Measurements from ENCODE around the gene CBARP. TPM values are rescaled to one million over a fixed set of nuclear protein-coding genes. Genes with fewer than 3 reads are reported as not detected.

CBARP gene
- total and polyA plus RNA-seq, 2 of the 4 experiments (the other 2 are of a cell fraction) = 0.18 to 3.9 TPM

- dilution Hi-C loops (cut with HindIII; ENCODE audit: low sequenced_read_pairs, unreplicated experiment) = no loop called here
- Histone ChIP-seq H3K4me1 (ENCODE audit: control insufficient read depth, insufficient read depth, low read length) (peaks cover 35% of the 10 kb centered on the region), H2AK5ac (ENCODE audit: low read depth, low read length) (peak overlapping the region; percentile 89), H4K5ac (ENCODE audit: low read depth, low read length) (peak overlapping the region; percentile 59; the same call in 1 of the 2 replicates), H3K27me3 (ENCODE audit: control insufficient read depth, insufficient read depth, low read length) (no peaks in the 10 kb centered on the region), H2BK15ac (ENCODE audit: low read depth, low read length) (no peak overlapping the region), H3K9me1 (ENCODE audit: insufficient read depth, low read length) (no peaks in the 10 kb centered on the region), H2BK120ac (ENCODE audit: low read depth, low read length) (peak overlapping the region; percentile 94), H2AFZ (replicated peaks; ENCODE audit: low read length, poor library complexity) (peak overlapping the region; percentile 65), H3K27ac (ENCODE audit: insufficient read depth, low read length) (peak overlapping the region; percentile 99), H2BK5ac (ENCODE audit: low read depth, low read length, poor library complexity, severe bottlenecking) (peak overlapping the region; percentile 99), H3K18ac (ENCODE audit: low read depth, low read length) (peak overlapping the region; percentile 91), H3K14ac (replicated peaks; ENCODE audit: low read depth, low read length) (peak overlapping the region; percentile 82), H2AK9ac (replicated peaks; ENCODE audit: low read depth, low read length, poor library complexity) (peak overlapping the region; percentile 99), H3K4me3 (ENCODE audit: insufficient read depth, low read depth, low read length) (peak overlapping the region; percentile 94), H3K9me3 (ENCODE audit: control insufficient read depth, insufficient read depth, low read length) (no peaks in the 10 kb centered on the region), H3K36me3 (ENCODE audit: control insufficient read depth, insufficient read depth, low read length) (peaks cover 64% of the 10 kb centered on the region), H3K4ac (ENCODE audit: low read depth, low read length) (peak overlapping the region; percentile 98), H4K8ac (ENCODE audit: low read depth in 2 of 2, low read length in 2 of 2) (peak overlapping the region; percentile 80 to 92), H4K20me1 (ENCODE audit: insufficient read depth, low read length) (peaks cover 87% of the 10 kb centered on the region), H2BK20ac (ENCODE audit: low read depth, low read length) (peak overlapping the region; percentile 64; the same call in 1 of the 2 replicates), H3K23ac (ENCODE audit: low read depth, low read length) (peak overlapping the region; percentile 97; the same call in 1 of the 2 replicates), H3K4me2 (ENCODE audit: low read depth, low read length) (peak overlapping the region; percentile 82), H3K56ac (ENCODE audit: extremely low read depth, insufficient read depth, low read length) (peak overlapping the region; percentile 86), H3K9ac (ENCODE audit: low read depth, low read length) (peak overlapping the region; percentile 97), H4K91ac (ENCODE audit: insufficient read depth, low read depth, low read length) (peak overlapping the region; percentile 97), H3K79me1 (ENCODE audit: low read depth in 1 of 2, low read length in 2 of 2) (peaks cover 0 to 35% of the 10 kb centered on the region in 2 experiments; a peak in 2 of 4 replicates)
- ChIA-PET POLR2A (ENCODE audit: unreplicated experiment) (interaction anchor here (0.6 to 1.6 kb wide), 6 partner anchors 9 to 87 kb away, joined by 3 to 28 read pairs (median 4); partner anchors contain the start of gene CIRBP), CTCF (interaction anchor here (0.9 to 1.6 kb wide), 3 partner anchors 9 to 131 kb away, joined by 3 to 11 read pairs (median 7); no protein-coding TSS in a partner anchor)
- in situ Hi-C loops (cut with MboI; ENCODE audit: low sequenced_read_pairs) = no loop called here
- no TSS peak for BruUV-seq (replicated peaks)
- no CpG with 5 or more reads among the region's 26 CpGs for WGBS, 2 experiments (ENCODE audit: extremely low coverage in 2 of 2, insufficient read length in 1 of 2)
- TF ChIP-seq RCOR1 (IDR thresholded peaks at IDR 0.05; ENCODE audit: insufficient replicate concordance, low read length) (no peak), USF2 (IDR thresholded peaks at IDR 0.05; ENCODE audit: low read depth, low read length) (no peak), ELK1 (IDR thresholded peaks at IDR 0.05; ENCODE audit: borderline replicate concordance, low read depth, low read length) (no peak), NFE2L2 (IDR thresholded peaks at IDR 0.05; ENCODE audit: low read depth, low read length) (peak; percentile 14; the same call in 1 of the 2 replicates), FOS (IDR thresholded peaks at IDR 0.05; ENCODE audit: low read depth, low read length) (peak; percentile 69; the same call in 1 of the 2 replicates), CHD1 (IDR thresholded peaks at IDR 0.05; ENCODE audit: low read depth, low read length) (no peak), BHLHE40 (IDR thresholded peaks at IDR 0.05; ENCODE audit: low read depth, low read length) (no peak), POLR2A (IDR thresholded peaks at IDR 0.05; ENCODE audit: low read depth, low read length) (peak; percentile 10; the same call in 1 of the 2 replicates), SMC3 (IDR thresholded peaks at IDR 0.05; ENCODE audit: low read depth, low read length) (no peak), MAZ (IDR thresholded peaks at IDR 0.05; ENCODE audit: borderline replicate concordance, low read depth, low read length) (peak; percentile 82), CEBPB (IDR thresholded peaks at IDR 0.05; ENCODE audit: low read depth, low read length) (peak; percentile 47; the same call in 1 of the 2 replicates), CTCF (conservative IDR thresholded peaks at IDR 0.05; ENCODE audit: low read depth, low read length) (peak; percentile 24; the same call in 1 of the 2 replicates), RFX5 (IDR thresholded peaks at IDR 0.05; ENCODE audit: low read depth, low read length) (no peak)
- DNase-seq (peak; percentile 97), ATAC-seq (ENCODE audit: low read depth) (peak; percentile 33)
- intact Hi-C loops (cut with micrococcal nuclease) = loop anchor here (1.0 kb wide), 1 partner anchor 13 kb away; no protein-coding TSS in a partner anchor
Measured at GRCh38 chr19:1252821-1253513, 15.2 kb upstream of the CBARP start.
